Heart left ventricle (tissue), 13 donors: ENCODE measurements around the gene XIRP1.

Source experiments
- POLR2A ChIP-seq, 2 donors: fragments of 450-650 bp; IDR thresholded peaks; one replicate each; pipeline ENCODE4 v1.6.1; 2017; ENCODE audit warnings: antibody characterized with exemption in 2 of 2, mild to moderate bottlenecking in 2 of 2, moderate library complexity in 2 of 2
- TF ChIP-seq, protein P1 (sequence below), 12 donors: fragments of 200-600 bp; sonication (generic) in 4 of 12; IDR thresholded peaks; one replicate each; pipeline versions ENCODE4 v1.5.0 to v1.8.0; 2018 to 2022; ENCODE audit warnings: antibody characterized with exemption in 12 of 12, mild to moderate bottlenecking in 5 of 12
- donor health status: ischemic (EF 13 %, LVEDD 7.1; RV severe dilation, severe dysfunction).
- donor health status: DM: no; HTN: yes; CAD: no.
- donor health status: DM: no; HTN: no; CAD: no.
- donor health status: ischemic (EF 25% LVEDD 6.9; RV normal size, moderate dysfunction).
- donor health status: ischemic (EF 25% LVEDD 5.7; RV mildly dilated, moderate dysfunction).
- donor health status: ischemic (EF 35%, LVEDD 5.7; RV mildly dilated, moderate dysfunction).
- donor health status: nonischemic (EF 11% LVEDD 7.7; RV severe dilation, severe dysfunction).
- donor health status: DM: yes; HTN: yes; CAD: no.
- donor health status: PGD.
- donor health status: ischemic (EF 29% LVEDD 5.4; RV normal size, mild dysfunction).
- donor health status: nonischemic (EF 23%, LVEDD 6.1; RV moderate dilation, normal function).

DNA sequence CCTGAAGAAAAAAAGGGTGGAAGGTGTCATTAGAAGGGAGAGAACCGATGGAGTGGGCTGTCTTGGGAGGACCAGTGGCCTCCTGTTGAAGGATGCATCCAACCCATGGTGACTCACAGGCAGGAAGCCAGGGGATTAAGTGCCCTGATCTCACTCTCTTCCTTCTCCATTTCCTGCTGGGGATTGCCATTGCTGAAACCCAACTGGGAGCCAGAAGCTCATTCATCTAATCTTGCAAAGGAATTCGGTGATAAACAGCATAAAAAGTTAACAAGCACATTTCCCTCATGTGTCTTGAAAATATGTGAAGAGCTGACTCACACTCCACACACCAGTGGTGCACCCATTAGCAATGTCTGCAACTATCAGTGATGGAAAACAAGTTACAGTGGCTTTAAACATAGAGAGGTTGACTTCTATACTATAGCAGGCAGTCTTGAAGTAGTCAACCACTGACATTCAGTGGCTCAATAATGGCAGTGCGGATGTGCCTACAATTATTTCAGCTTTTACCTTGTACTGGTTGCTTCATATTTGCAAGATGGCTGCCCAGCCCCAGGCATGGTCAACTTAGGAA, 26.2 kb downstream of the XIRP1 start:
- TF ChIP-seq, protein P1, sequence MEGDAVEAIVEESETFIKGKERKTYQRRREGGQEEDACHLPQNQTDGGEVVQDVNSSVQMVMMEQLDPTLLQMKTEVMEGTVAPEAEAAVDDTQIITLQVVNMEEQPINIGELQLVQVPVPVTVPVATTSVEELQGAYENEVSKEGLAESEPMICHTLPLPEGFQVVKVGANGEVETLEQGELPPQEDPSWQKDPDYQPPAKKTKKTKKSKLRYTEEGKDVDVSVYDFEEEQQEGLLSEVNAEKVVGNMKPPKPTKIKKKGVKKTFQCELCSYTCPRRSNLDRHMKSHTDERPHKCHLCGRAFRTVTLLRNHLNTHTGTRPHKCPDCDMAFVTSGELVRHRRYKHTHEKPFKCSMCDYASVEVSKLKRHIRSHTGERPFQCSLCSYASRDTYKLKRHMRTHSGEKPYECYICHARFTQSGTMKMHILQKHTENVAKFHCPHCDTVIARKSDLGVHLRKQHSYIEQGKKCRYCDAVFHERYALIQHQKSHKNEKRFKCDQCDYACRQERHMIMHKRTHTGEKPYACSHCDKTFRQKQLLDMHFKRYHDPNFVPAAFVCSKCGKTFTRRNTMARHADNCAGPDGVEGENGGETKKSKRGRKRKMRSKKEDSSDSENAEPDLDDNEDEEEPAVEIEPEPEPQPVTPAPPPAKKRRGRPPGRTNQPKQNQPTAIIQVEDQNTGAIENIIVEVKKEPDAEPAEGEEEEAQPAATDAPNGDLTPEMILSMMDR (IDR thresholded peaks at IDR 0.05), result no peak
- no peak for TF ChIP-seq POLR2A (IDR thresholded peaks at IDR 0.05)
